HEK293T (cell line): ENCODE results near the gene CARD14.

ENCODE experiments used
- ARNT ChIP-seq: fragments of 450-650 bp; IDR thresholded peaks from 2 replicates; pipeline ENCODE4 v1.6.1; 2017; ENCODE audit warnings: mild to moderate bottlenecking
- FOXK2 ChIP-seq: fragments of 450-650 bp; IDR thresholded peaks from 2 replicates; pipeline ENCODE4 v1.6.1; 2016; ENCODE audit warnings: mild to moderate bottlenecking
- HDGF ChIP-seq: fragments of 450-650 bp; IDR thresholded peaks from 2 replicates; pipeline ENCODE4 v1.6.1; 2017; ENCODE audit warnings: antibody characterized with exemption, borderline replicate concordance
- LEF1 ChIP-seq: fragments of 450-650 bp; IDR thresholded peaks from 2 replicates; pipeline ENCODE4 v1.6.1; 2017; ENCODE audit warnings: mild to moderate bottlenecking, borderline replicate concordance
- SP1 ChIP-seq: fragments of 450-650 bp; IDR thresholded peaks from 2 replicates; pipeline ENCODE4 v1.6.1; 2017
- SUZ12 ChIP-seq: fragments of 450-650 bp; IDR thresholded peaks from 2 replicates; pipeline ENCODE4 v1.6.1; 2016; ENCODE audit warnings: mild to moderate bottlenecking

DNA sequence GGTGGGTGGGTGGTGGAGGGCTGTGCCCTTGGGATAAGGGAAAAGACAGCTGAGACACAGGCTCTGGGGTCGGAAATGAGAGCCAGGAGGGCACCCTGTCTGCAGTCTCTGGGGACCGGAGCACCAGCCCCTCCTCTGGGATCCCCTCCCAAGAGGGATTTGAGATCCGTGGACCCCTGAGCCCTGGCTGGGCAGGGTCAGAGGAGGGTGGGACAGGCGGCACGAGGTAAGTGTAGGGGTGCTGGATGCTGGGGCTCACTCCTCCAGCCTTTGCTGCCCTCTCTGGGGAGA, 49.9 kb downstream of the CARD14 start:
- TF ChIP-seq ARNT: no peak
- no peak for TF ChIP-seq HDGF
- TF ChIP-seq LEF1: no peak
- no peak for TF ChIP-seq FOXK2
- TF ChIP-seq SP1: no peak
- TF ChIP-seq SUZ12: no peak
